HuH-7.5 (cell line): Measurements from ENCODE around the gene ZBTB46.

Source experiments
- DNase-seq: peaks from one replicate; pipeline ENCODE4 v3.0.0; 2011; ENCODE audit warnings: low spot score

ZBTB46 gene

DNA sequence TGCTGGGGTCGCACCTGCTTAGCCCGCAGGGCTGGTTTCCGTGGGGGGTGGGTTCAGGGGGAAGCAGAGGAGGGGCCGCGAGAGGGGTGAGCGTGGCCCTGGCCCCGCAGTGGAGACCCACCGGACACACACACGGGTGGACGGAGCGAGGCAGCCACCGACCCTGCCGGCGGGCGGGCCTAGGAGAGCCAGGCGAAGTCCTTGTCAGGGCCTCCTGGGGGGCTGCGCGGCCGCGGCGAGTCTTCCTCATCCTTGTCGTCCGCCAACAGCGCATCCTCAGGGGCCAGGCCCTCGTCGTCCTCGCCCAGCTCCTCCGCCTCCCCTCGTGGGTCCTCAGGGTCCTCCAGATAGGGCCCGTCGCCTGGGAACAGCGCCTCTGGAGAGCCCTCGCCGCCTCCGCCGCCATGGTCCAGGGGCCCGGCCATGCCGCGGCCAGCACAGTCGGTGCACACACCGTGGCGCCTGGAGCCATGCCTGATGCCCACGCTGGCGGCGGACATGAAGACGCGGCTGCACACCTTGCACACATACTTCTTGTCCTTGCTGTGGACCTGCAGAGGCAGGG is 84.2 kb downstream of the ZBTB46 start:
- no peak for DNase-seq

GRCh38 chr20:63745961-63746731 is 84.9 kb downstream of the ZBTB46 start:
- DNase-seq, result peak; percentile 41

DNA sequence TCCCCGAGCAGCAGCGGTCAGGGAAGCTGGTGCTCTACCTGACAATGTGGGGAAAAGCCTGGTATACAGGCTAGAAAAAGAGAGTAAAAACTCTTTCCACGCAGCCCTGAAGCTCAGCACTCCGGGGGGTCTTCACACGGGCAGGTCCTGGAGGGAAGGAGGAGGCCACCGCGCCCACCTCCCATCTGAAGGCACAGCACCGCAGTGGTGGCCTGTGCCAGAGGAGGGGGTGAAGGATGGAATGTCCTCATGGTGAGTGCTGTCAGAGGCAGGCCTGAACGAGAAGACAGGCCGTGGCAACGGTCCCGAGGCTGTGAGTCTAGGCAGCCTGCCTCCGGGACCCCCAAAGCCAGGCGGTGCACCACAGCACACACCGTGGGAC is 85.6 kb downstream of the ZBTB46 start:
- DNase-seq, result peak; percentile 28

- peak; percentile 23 for DNase-seq
Measured at GRCh38 chr20:63744574-63745423, 86.3 kb downstream of the ZBTB46 start.

GRCh38 chr20:63744158-63744557 is 86.9 kb downstream of the ZBTB46 start:
- DNase-seq, result peak; percentile 16

- no peak for DNase-seq
Measured at GRCh38 chr20:63743210-63743970, 87.7 kb downstream of the ZBTB46 start.

GRCh38 chr20:63742381-63743024 is 88.6 kb downstream of the ZBTB46 start:
- DNase-seq, result peak; percentile 22

GRCh38 chr20:63741676-63742380 is 89.2 kb downstream of the ZBTB46 start:
- peak; percentile 25 for DNase-seq

DNA sequence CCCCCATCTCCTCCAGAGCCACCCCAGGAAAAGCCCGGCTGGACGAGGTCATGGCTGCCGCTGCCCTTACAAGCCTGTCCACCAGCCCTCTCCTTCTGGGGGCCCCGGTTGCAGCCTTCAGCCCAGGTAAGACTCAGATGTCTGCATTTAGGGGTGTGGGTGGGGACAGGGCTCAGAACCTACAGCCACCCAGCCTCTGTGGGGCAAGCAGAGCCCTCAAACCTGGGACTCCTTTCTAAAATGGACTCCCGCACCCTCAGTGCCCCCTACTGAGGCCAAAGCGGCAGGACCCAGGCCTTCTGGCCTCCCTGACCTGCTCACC is 89.7 kb downstream of the ZBTB46 start:
- peak; percentile 64 for DNase-seq

DNA sequence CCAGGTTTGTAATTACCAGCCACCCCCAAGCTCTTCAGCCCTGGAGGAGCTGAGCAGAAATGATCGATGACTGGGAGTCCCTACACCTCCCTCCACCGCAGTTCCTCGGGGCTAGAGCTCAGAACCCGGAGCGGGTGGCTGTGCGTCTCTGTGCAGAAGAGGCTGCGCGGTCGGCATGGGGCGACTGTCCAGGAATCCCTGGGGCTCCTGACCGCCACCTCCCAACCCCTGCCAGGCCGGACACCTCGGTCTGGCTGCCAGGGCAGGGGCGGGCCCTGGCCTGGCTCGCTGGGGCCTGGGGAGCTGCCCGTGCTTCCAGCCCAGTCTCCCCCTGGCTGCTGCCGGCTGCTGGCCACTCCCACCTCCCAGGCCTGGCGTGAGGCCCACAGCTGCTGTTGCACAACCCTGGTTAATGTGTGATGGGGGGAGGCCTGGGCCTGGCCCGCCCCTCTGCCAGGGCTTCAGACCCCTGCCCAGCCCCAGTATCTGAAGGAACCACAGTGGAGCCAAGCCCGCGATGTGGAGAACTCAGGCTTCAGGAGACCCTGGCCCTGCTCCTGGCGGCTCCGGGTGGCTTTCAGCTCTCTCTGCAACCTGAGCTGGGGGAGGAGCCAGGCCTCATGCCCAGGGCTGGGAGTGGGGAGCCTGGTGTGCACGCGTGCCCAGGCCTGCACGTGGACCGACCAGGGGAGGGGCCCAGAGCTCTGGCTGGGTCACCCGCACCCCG is 90.3 kb downstream of the ZBTB46 start:
- peak; percentile 100 for DNase-seq

- DNase-seq, result peak; percentile 77
Measured at GRCh38 chr20:63740070-63740626, 90.9 kb downstream of the ZBTB46 start.

DNA sequence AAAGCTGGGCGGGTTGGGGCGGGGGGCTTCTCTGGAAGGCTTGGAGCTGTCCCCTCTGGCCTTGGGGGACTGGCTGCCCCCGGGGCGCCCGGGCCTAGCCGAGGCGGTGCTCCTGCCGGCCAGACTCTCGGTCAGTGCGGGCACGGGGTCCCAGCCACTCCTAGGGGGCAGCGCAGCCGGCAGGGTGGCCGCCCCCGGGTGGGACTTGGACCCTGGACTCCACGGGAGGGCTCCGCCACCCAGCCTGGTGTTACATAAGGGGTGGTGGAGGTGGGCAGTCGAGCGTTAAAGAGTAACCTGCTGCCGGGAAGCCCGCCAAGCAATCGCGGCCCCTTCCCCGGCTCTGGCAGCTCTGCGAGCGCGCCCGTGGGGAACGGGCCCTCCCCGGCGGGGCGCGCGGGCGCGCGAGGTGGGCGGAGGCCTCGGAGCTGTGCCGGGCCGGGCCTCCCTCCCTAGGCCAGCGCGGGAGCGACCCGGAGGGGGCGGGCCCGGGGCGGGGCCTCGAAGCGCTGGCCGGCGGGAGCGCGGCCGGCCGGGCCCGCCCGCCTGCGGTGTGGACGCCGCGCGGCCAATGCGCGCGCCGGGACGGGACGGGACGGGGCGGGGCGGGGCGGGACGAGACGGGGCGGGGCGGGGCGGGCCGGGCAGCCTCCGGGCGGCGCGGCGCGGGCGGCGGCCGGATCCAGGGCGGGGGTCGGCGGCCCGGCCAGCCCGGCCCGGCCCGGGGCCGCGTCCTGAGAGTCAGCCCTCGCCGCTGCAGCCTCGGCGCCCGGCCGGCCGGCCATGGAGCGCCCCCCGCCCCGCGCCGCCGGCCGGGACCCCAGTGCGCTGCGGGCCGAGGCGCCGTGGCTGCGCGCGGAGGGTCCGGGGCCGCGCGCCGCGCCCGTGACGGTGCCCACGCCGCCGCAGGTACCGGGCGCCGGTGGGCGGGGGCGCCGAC is 91.7 kb downstream of the ZBTB46 start, which contains the start of gene SLC2A4RG:
Gene SLC2A4RG (plus strand): TSS at position 647 of the 940 bp plus-strand sequence. CDS start 137 bp downstream, at position 784.
- peak; percentile 99 for DNase-seq

DNA sequence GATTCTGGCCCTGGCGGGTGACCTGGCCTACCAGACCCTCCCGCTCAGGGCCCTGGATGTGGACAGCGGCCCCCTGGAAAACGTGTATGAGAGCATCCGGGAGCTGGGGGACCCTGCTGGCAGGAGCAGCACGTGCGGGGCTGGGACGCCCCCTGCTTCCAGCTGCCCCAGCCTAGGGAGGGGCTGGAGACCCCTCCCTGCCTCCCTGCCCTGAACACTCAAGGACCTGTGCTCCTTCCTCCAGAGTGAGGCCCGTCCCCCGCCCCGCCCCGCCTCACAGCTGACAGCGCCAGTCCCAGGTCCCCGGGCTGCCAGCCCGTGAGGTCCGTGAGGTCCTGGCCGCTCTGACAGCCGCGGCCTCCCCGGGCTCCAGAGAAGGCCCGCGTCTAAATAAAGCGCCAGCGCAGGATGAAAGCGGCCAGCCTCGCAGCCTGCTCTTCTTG is 92.4 kb downstream of the ZBTB46 start:
- peak; percentile 86 for DNase-seq

- peak; percentile 25 for DNase-seq
Measured at GRCh38 chr20:63737945-63738686, 92.9 kb downstream of the ZBTB46 start.

DNA sequence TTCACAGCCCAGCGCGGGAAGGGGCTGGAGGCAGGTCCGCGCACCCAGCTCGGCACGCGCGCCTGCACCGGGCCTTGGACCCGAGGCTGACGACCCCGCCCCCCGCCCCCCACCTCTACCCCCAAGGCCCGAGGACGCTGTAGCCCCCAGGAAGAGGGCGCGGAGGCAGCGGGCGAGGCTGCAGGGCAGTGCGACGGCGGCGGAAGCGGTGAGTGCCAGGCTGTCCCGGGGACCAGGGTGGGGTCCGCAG is 93.4 kb downstream of the ZBTB46 start:
- DNase-seq, result no peak

DNA sequence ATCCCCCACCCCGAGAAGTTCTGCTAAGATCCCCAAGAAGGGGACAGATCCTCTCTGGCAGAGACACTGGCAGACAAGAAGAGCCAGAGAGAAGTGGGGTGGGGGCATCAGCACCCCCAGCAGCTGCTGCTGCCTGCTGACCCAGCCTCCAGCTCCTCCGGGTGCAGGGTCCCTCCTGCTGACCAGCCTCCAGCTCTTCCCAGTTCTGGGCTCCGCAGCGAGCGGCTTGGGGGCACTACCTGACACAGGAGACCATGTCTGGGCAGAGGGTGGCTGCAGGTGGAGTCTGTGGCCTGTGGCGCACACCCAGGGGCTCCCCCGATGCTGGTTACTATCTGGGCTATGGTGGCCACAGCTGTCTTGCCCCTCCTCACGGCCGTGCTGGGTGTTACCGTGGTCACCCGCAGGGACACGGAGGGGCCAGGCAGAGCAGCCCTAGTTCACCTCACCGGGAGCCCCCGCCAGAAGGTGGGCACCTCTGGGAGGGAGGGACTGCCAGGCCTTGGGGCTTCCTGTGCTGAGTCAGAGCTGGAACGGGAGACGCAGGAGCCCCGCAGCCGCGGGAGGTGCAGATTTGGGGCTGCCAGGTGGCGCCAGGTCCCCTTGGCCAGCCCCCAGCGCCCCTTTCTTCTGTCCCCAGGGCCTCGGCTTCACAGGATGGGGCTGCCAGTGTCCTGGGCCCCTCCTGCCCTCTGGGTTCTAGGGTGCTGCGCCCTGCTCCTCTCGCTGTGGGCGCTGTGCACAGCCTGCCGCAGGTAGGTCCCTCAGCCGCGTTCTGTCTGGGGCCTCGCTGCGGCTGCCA is 94.0 kb downstream of the ZBTB46 start:
- peak; percentile 29 for DNase-seq
